A549 (cell line): Measurements from ENCODE around the gene NUMB. TPM values are rescaled to one million over a fixed set of nuclear protein-coding genes. Genes with fewer than 3 reads are reported as not detected.
A peak's percentile ranks its signal among the peaks of the same experiment; 100 is the strongest.

Experiments used
- ATAC-seq, 2 experiments: fragments of 200-7000 bp in 1 of 2; fragments of >200 bp in 1 of 2; cut with Nextera tagmentation in 1 of 2; cut with Tn5 transposase in 1 of 2; 3 replicates each; pipeline versions ENCODE4 v1.8.0 to v1.9.1; 2018 to 2020; ENCODE audit warnings: mild to moderate bottlenecking in 1 of 2, moderate library complexity in 1 of 2
- CTCF ChIA-PET: fragments of 300-600 bp; sonication (Branson Sonifier 250); formaldehyde crosslinking; extraction: SDS; loops from one replicate; lab custom pipeline; 2021; ENCODE audit warnings: antibody characterized with exemption, inconsistent platforms; lab: Yijun Ruan, JAX
- POLR2A ChIA-PET: fragments of 350-600 bp; formaldehyde crosslinking; extraction: SDS; loops from one replicate; lab custom pipeline; 2021; ENCODE audit warnings: antibody characterized with exemption, inconsistent platforms; lab: Yijun Ruan, JAX
- DNase-seq, 2 experiments: peaks; one replicate each; pipeline versions ENCODE4 v3.0.0 to v3.0.0-alpha.2; 2011 to 2016; ENCODE audit warnings: low read depth in 1 of 2, low spot score in 1 of 2
- FAIRE-seq: peaks from 2 replicates; lab custom pipeline; 2011; peaks lifted over from hg19 to GRCh38; lab: Jason Lieb, UNC
- H3K27ac ChIP-seq, 2 experiments: fragments of >200 bp; sonication (Bioruptor Twin); formaldehyde crosslinking; 3 replicates each; pipeline ENCODE4 v1.5.1; 2016 to 2017
- H3K4me1 ChIP-seq: fragments of >200 bp; sonication (Bioruptor Twin); formaldehyde crosslinking; 3 replicates; pipeline ENCODE4 v1.6.1; 2016
- H3K4me2 ChIP-seq: fragments of >200 bp; sonication (Bioruptor Twin); formaldehyde crosslinking; 3 replicates; pipeline ENCODE4 v1.6.1; 2016
- H3K4me3 ChIP-seq: fragments of >200 bp; sonication (Bioruptor Twin); formaldehyde crosslinking; 3 replicates; pipeline ENCODE4 v1.5.1; 2016
- H3K9me3 ChIP-seq: fragments of >200 bp; sonication (Bioruptor Twin); formaldehyde crosslinking; 3 replicates; pipeline ENCODE4 v1.6.1; 2016
- ATOH8 ChIP-seq: fragments of 250-450 bp; sonication (Bioruptor Pico); IDR thresholded peaks from 2 replicates; pipeline ENCODE4 v1.5.0; 2020; ENCODE audit warnings: low read depth, mild to moderate bottlenecking, moderate library complexity
- BHLHE40 ChIP-seq: IDR thresholded peaks from 2 replicates; pipeline ENCODE4 v1.6.1; 2012; ENCODE audit warnings: low read depth, low read length, inconsistent platforms
- CHD4 ChIP-seq: fragments of 200-600 bp; sonication (generic); IDR thresholded peaks from 2 replicates; pipeline ENCODE4 v1.6.1; 2016; ENCODE audit warnings: antibody characterized with exemption, mild to moderate bottlenecking, borderline replicate concordance
- E2F6 ChIP-seq: IDR thresholded peaks from 2 replicates; pipeline ENCODE4 v1.6.1; 2012; ENCODE audit warnings: low read depth, borderline replicate concordance
- EHF ChIP-seq: fragments of 250-450 bp; sonication (Bioruptor Pico); IDR thresholded peaks from 2 replicates; pipeline ENCODE4 v1.5.0; 2020; ENCODE audit warnings: mild to moderate bottlenecking
- EHMT2 ChIP-seq: fragments of 200-600 bp; sonication (generic); IDR thresholded peaks from 2 replicates; pipeline ENCODE4 v1.6.1; 2016; ENCODE audit warnings: antibody characterized with exemption, low read depth, mild to moderate bottlenecking, moderate library complexity
- ELK1 ChIP-seq: fragments of 150-350 bp; IDR thresholded peaks from 2 replicates; pipeline ENCODE4 v1.6.1; 2014; ENCODE audit warnings: low read depth, mild to moderate bottlenecking, low read length
- ESRRA ChIP-seq: fragments of 150-350 bp; IDR thresholded peaks from 2 replicates; pipeline ENCODE4 v1.6.1; 2014; ENCODE audit warnings: mild to moderate bottlenecking, low read length, borderline replicate concordance
- FOSL2 ChIP-seq, 2 experiments: fragments of 450-650 bp in 1 of 2; fragments of >200 bp in 1 of 2; sonication (Bioruptor Twin) in 1 of 2; formaldehyde crosslinking; IDR thresholded peaks; 2 replicates each; pipeline versions ENCODE4 v1.5.0 to v1.6.1; 2016 to 2020; ENCODE audit warnings: mild to moderate bottlenecking in 1 of 2, moderate library complexity in 1 of 2
- FOXS1 ChIP-seq: fragments of 250-450 bp; sonication (Bioruptor Pico); IDR thresholded peaks from 2 replicates; pipeline ENCODE4 v1.5.0; 2020; ENCODE audit warnings: mild to moderate bottlenecking, moderate library complexity
- HES2 ChIP-seq: fragments of >200 bp; sonication (Bioruptor Twin); formaldehyde crosslinking; IDR thresholded peaks from 2 replicates; pipeline ENCODE4 v1.6.1; 2016
- HEYL ChIP-seq: fragments of 250-450 bp; sonication (Bioruptor Pico); IDR thresholded peaks from 2 replicates; pipeline ENCODE4 v1.8.0; 2021; ENCODE audit warnings: mild to moderate bottlenecking, moderate library complexity
- HMGXB4 ChIP-seq: fragments of 250-450 bp; sonication (Bioruptor Pico); IDR thresholded peaks from 2 replicates; pipeline ENCODE4 v1.5.0; 2021; ENCODE audit warnings: mild to moderate bottlenecking, moderate library complexity, borderline replicate concordance
- HOXB13 ChIP-seq: fragments of 250-450 bp; sonication (Bioruptor Pico); IDR thresholded peaks from 2 replicates; pipeline ENCODE4 v1.5.0; 2020; ENCODE audit warnings: low read depth, mild to moderate bottlenecking, moderate library complexity
- KDM5A ChIP-seq: fragments of 200-600 bp; sonication (generic); IDR thresholded peaks from 2 replicates; pipeline ENCODE4 v1.6.1; 2016; ENCODE audit warnings: antibody characterized with exemption, mild to moderate bottlenecking
- MAFK ChIP-seq: fragments of 450-650 bp; IDR thresholded peaks from 2 replicates; pipeline ENCODE4 v1.6.1; 2014; ENCODE audit not compliant: partially characterized antibody
- MYC ChIP-seq: IDR thresholded peaks from 2 replicates; pipeline ENCODE4 v1.6.1; 2012; ENCODE audit warnings: mild to moderate bottlenecking, inconsistent platforms, low read length, improper control_type of control experiment, borderline replicate concordance
- PHF8 ChIP-seq: fragments of 200-600 bp; sonication (generic); IDR thresholded peaks from 2 replicates; pipeline ENCODE4 v1.6.1; 2016; ENCODE audit warnings: low read depth, mild to moderate bottlenecking, antibody characterized with exemption, moderate library complexity, borderline replicate concordance
- POLR2A ChIP-seq: IDR thresholded peaks from 2 replicates; pipeline ENCODE4 v1.6.1; 2012; ENCODE audit warnings: mild to moderate bottlenecking, low read length
- POLR2AphosphoS2 ChIP-seq: conservative IDR thresholded peaks from 2 replicates; pipeline ENCODE4 v1.6.1; 2012; ENCODE audit warnings: low read length, improper control_type of control experiment, inconsistent platforms
- RAD21 ChIP-seq, 2 experiments: fragments of >200 bp in 1 of 2; sonication (Bioruptor Twin) in 1 of 2; formaldehyde crosslinking in 1 of 2; IDR thresholded peaks in 1 of 2; conservative IDR thresholded peaks in 1 of 2; 2 replicates in 1 of 2; 3 replicates in 1 of 2; pipeline ENCODE4 v1.6.1; 2012 to 2018; ENCODE audit warnings: inconsistent platforms in 1 of 2
- REST ChIP-seq: fragments of 200-600 bp; sonication (generic); IDR thresholded peaks from 2 replicates; pipeline ENCODE4 v1.6.1; 2016; ENCODE audit warnings: antibody characterized with exemption, mild to moderate bottlenecking, moderate library complexity
- RFX5 ChIP-seq: fragments of 450-650 bp; IDR thresholded peaks from 2 replicates; pipeline ENCODE4 v1.7.1; 2014; ENCODE audit warnings: antibody characterized with exemption, mild to moderate bottlenecking, moderate library complexity
- RNF2 ChIP-seq: fragments of 200-600 bp; sonication (generic); IDR thresholded peaks from 2 replicates; pipeline ENCODE4 v1.6.1; 2016; ENCODE audit warnings: low read depth, mild to moderate bottlenecking, antibody characterized with exemption, moderate library complexity, borderline replicate concordance
- SREBF2 ChIP-seq: fragments of 450-650 bp; IDR thresholded peaks from 2 replicates; pipeline ENCODE4 v1.6.1; 2014; ENCODE audit warnings: mild to moderate bottlenecking, moderate library complexity
- TP53 ChIP-seq: fragments of 250-450 bp; sonication (Bioruptor Pico); IDR thresholded peaks from 2 replicates; pipeline ENCODE4 v1.5.0; 2021; ENCODE audit warnings: mild to moderate bottlenecking, moderate library complexity
- ZC3H11A ChIP-seq: fragments of 450-650 bp; IDR thresholded peaks from 2 replicates; pipeline ENCODE4 v1.6.1; 2014; ENCODE audit warnings: antibody characterized with exemption, mild to moderate bottlenecking
- WGBS: methylation state at CpG from one replicate; pipeline ENCODE4 v1.1.6; 2017; ENCODE audit errors: missing lambda C conversion rate; 5-methylcytosine and 5-hydroxymethylcytosine counted together
- polyA plus RNA-seq, 4 experiments: library from polyadenylated mRNA; depleted of rRNA in 3 of 4; stranded (reverse); fragments of >200 nt; fragmentation: RNase III in 1 of 4; extraction: RNeasy Plus Mini Kit Qiagen cat#74134 plus additional on column Dnase treatment in 1 of 4; gene quantifications; 2 replicates in 3 of 4; 3 replicates in 1 of 4; pipeline ENCODE4 v1.2.3, GENCODE V29; 2011 to 2017

Gene NUMB
- polyA plus RNA-seq, 2 of the 4 experiments (the other 2 are of a cell fraction): 40.8 to 151 TPM

- CTCF ChIA-PET: interaction anchor here (0.6 to 3.1 kb wide), 16 partner anchors 10 to 781 kb away, joined by 3 to 13 read pairs (median 3); no protein-coding TSS in a partner anchor
- H3K9me3 ChIP-seq: no peaks in the 10 kb centered on the region
- H3K4me2 ChIP-seq: no peak overlapping the region
- DNase-seq: no peak
- TF ChIP-seq MAFK (no peak), SREBF2 (no peak), CHD4 (no peak), FOSL2 (IDR thresholded peaks at IDR 0.05) (no peak), FOSL2 (CRISPR knock-in tag; IDR thresholded peaks at IDR 0.05) (no peak), HES2 (no peak), RFX5 (no peak), MYC (no peak), KDM5A (no peak), HMGXB4 (CRISPR knock-in tag) (no peak), EHMT2 (no peak), E2F6 (no peak), BHLHE40 (no peak), EHF (CRISPR knock-in tag) (no peak), PHF8 (no peak), RAD21 (conservative IDR thresholded peaks at IDR 0.05 in 1 of 2, IDR thresholded peaks at IDR 0.05 in 1 of 2) (no peak), ZC3H11A (no peak), HEYL (CRISPR knock-in tag) (no peak), POLR2AphosphoS2 (no peak), FOXS1 (CRISPR knock-in tag) (no peak)
- no peak for FAIRE-seq
- 84% methylated on average over 18 of the region's 18 CpGs for WGBS
- H3K27ac ChIP-seq: no peak overlapping the region
- ATAC-seq: peak; percentile 4 to 15; a peak in 2 of 6 replicates
- H3K4me3 ChIP-seq: no peak overlapping the region
- no peaks in the 10 kb centered on the region for H3K4me1 ChIP-seq
- POLR2A ChIA-PET: interaction anchor here (1.2 kb wide), 1 partner anchor 34 kb away, joined by 3 read pairs; no protein-coding TSS in a partner anchor
Measured at GRCh38 chr14:73264885-73265720, 193.2 kb downstream of the NUMB start.

- Histone ChIP-seq H3K4me1 (no peaks in the 10 kb centered on the region), H3K9me3 (no peaks in the 10 kb centered on the region), H3K4me3 (no peak overlapping the region), H3K4me2 (no peak overlapping the region), H3K27ac (no peak overlapping the region)
- no peak for DNase-seq
- ChIA-PET POLR2A (interaction anchor here (1.2 kb wide), 1 partner anchor 33 kb away, joined by 3 read pairs; no protein-coding TSS in a partner anchor), CTCF (interaction anchor here (0.8 to 2.5 kb wide), 9 partner anchors 11 to 370 kb away, joined by 3 to 13 read pairs (median 4); no protein-coding TSS in a partner anchor)
- 90% methylated on average over 22 of the region's 23 CpGs for WGBS
- no peak for ATAC-seq
- FAIRE-seq: no peak
- no peak for TF ChIP-seq REST
- TF ChIP-seq ESRRA: no peak
- no peak for TF ChIP-seq POLR2A
- no peak for TF ChIP-seq HOXB13
- TF ChIP-seq ATOH8: no peak
- TF ChIP-seq TP53 (CRISPR knock-in tag): no peak
- no peak for TF ChIP-seq ELK1
- no peak for TF ChIP-seq RNF2
Measured at GRCh38 chr14:73264080-73264884, 194.1 kb downstream of the NUMB start.
